Measurements from ENCODE around the gene GALNT6.
"Not testable (repeated sequence)": the region's sequence is repeated elsewhere in the genome, so short reads cannot be mapped to it uniquely, and the experiment has no call there.

Gene GALNT6

GRCh38 chr12:51321882-51322281 is 69.3 kb downstream of the GALNT6 start:
- Histone ChIP-seq H3K4me3 (ENCODE audit: low read depth, low read length) (no peak overlapping the region), H3K27me3 (ENCODE audit: control insufficient read depth, insufficient read depth, low read length) (no peaks in the 10 kb centered on the region), H3K9ac (ENCODE audit: low read depth, low read length) (no peak overlapping the region), H3K9me3 (ENCODE audit: control insufficient read depth, insufficient read depth, low read length) (no peaks in the 10 kb centered on the region), H3K27ac (ENCODE audit: low read depth, low read length) (peak overlapping the region; percentile 90), H3K4me1 (ENCODE audit: control insufficient read depth, insufficient read depth, low read length) (peaks cover 29% of the 10 kb centered on the region), H3K36me3 (ENCODE audit: control insufficient read depth, insufficient read depth, low read length) (no peaks in the 10 kb centered on the region)

GRCh38 chr12:51320695-51321320 is 70.4 kb downstream of the GALNT6 start:
- Histone ChIP-seq H3K9me3 (ENCODE audit: control insufficient read depth, insufficient read depth, low read length) (no peaks in the 10 kb centered on the region), H3K27me3 (ENCODE audit: control insufficient read depth, insufficient read depth, low read length) (no peaks in the 10 kb centered on the region), H3K9ac (ENCODE audit: low read depth, low read length) (peak overlapping the region; percentile 59), H3K36me3 (ENCODE audit: control insufficient read depth, insufficient read depth, low read length) (no peaks in the 10 kb centered on the region), H3K4me3 (ENCODE audit: low read depth, low read length) (no peak overlapping the region; the same call in 1 of the 2 replicates), H3K27ac (ENCODE audit: low read depth, low read length) (peak overlapping the region; percentile 90), H3K4me1 (ENCODE audit: control insufficient read depth, insufficient read depth, low read length) (peaks cover 29% of the 10 kb centered on the region)

GRCh38 chr12:51320311-51320694 is 70.9 kb downstream of the GALNT6 start:
- Histone ChIP-seq H3K27me3 (ENCODE audit: control insufficient read depth, insufficient read depth, low read length) (no peaks in the 10 kb centered on the region), H3K27ac (ENCODE audit: low read depth, low read length) (peak overlapping the region; percentile 90), H3K4me1 (ENCODE audit: control insufficient read depth, insufficient read depth, low read length) (peaks cover 29% of the 10 kb centered on the region), H3K36me3 (ENCODE audit: control insufficient read depth, insufficient read depth, low read length) (no peaks in the 10 kb centered on the region), H3K9me3 (ENCODE audit: control insufficient read depth, insufficient read depth, low read length) (no peaks in the 10 kb centered on the region), H3K9ac (ENCODE audit: low read depth, low read length) (peak overlapping the region; percentile 59; the same call in 1 of the 2 replicates), H3K4me3 (ENCODE audit: low read depth, low read length) (no peak overlapping the region; the same call in 1 of the 2 replicates)

DNA sequence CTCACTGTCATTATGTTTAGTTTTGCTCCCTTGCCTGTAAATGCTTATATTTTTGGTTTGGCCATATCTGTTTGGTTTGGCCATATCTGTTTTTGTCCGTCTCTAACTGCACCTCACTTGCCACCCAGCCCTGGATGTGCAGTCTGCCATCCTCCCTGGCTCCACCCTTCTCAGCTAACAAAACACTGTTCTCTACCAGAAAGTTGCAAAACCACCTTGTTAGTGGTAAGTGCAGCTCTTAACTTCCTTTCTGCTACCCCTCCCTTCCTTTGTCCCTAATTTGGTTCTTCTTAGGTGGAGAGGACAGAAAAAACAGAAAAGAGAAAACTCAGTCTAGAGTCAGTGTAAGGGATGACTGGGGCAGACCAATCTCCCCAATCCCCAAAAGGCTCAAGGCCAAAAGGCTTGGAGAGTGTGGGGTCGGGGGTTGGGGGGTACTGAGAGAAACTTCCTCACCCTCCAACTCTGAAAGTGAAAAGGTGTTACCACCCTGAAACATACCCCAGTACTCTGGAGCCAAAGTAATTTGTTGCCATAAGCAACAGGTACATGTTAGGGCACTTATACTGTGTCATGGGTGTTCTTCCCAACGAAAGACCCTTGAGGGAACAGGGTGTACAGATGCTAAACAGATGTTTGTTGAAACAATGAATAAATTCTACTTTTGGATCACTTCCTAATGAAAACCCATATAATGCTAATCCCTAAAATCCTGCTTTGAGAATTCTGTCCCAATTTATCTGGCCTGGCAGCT is 72.2 kb downstream of the GALNT6 start:
- H3K9me3 ChIP-seq (ENCODE audit: control insufficient read depth, insufficient read depth, low read length), result no peaks in the 10 kb centered on the region
- H3K4me1 ChIP-seq (ENCODE audit: control insufficient read depth, insufficient read depth, low read length), result peaks cover 29% of the 10 kb centered on the region
- peak overlapping the region; percentile 27 for H3K27ac ChIP-seq (ENCODE audit: low read depth, low read length)
- no peak overlapping the region for H3K9ac ChIP-seq (ENCODE audit: low read depth, low read length)
- no peak overlapping the region for H3K4me3 ChIP-seq (ENCODE audit: low read depth, low read length)
- no peaks in the 10 kb centered on the region for H3K36me3 ChIP-seq (ENCODE audit: control insufficient read depth, insufficient read depth, low read length)
- H3K27me3 ChIP-seq (ENCODE audit: control insufficient read depth, insufficient read depth, low read length), result no peaks in the 10 kb centered on the region

GRCh38 chr12:51318057-51318806 is 73.0 kb downstream of the GALNT6 start:
- H3K9me3 ChIP-seq (ENCODE audit: control insufficient read depth, insufficient read depth, low read length); H3K36me3 ChIP-seq (ENCODE audit: control insufficient read depth, insufficient read depth, low read length); H3K9ac ChIP-seq (ENCODE audit: low read depth, low read length); H3K27me3 ChIP-seq (ENCODE audit: control insufficient read depth, insufficient read depth, low read length); H3K4me3 ChIP-seq (ENCODE audit: low read depth, low read length); H3K27ac ChIP-seq (ENCODE audit: low read depth, low read length): not testable (repeated sequence)
- H3K4me1 ChIP-seq (ENCODE audit: control insufficient read depth, insufficient read depth, low read length), result peaks cover 29% of the 10 kb centered on the region

DNA sequence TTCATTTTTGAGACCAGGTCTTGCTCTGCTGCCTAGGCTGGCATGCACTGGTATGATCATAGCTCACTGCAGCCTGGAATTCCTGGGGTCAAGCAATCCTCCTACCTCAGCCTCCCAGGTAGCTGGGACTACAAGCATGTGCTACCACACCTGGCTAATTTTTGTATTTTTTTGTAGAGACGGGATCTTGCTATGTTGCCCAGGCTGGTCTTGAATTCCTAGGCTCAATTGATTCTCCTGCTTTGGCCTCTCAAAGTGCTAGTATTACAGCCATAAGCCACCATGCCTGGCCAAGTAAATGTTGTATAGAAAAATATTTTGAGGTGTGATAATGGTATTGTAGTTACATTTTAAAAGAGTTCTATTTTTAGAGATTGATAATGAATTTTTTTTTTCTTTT is 79.8 kb downstream of the GALNT6 start:
- H3K4me3 ChIP-seq (ENCODE audit: low read depth, low read length), result no peak overlapping the region

DNA sequence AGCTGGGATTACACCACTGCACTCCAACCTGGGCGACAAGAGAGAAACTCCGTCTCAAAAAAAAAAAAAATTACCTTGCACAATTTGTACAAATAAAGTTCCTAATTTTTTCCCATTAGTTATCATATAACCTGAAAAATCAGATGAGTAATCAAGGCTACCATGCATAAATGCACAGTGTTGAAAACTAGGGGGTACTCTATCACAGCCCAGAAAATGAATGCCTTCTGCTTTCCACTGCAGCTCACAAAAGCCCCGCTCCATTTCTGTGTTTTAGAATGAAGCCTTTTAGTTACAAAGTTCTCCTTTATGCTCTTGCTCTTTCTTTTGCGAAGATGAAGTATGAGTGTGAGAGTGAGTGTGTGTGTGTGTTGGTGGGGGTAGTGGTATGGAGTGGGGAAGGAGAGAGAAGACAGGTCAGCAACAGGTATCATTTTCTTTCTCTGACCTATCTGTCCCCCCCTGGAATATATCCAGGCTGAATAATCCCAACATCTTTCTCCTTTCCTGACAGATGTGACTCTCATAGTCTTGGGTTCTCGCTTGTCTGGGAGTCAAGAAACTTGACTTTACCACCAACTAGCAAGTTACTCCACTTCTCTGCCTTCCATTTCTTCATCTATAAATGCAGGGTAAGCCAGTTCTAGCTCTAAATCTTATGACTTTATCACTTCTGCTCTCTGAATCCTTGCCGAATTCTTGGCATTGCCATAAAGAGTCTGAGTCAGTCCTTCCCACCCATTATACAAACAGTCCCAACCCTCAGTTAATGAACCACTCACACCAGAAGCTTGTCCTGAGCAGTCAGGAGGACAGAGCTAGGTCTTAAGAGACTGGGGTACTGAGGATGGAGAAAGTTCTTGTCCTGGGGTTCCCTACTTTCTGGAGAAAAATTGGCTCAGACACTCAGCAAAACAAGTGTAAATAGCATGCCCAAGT is 83.3 kb downstream of the GALNT6 start:
- no peak overlapping the region for H3K27ac ChIP-seq (ENCODE audit: low read depth, low read length)
- H3K4me3 ChIP-seq (ENCODE audit: low read depth, low read length), result no peak overlapping the region
- no peaks in the 10 kb centered on the region for H3K4me1 ChIP-seq (ENCODE audit: control insufficient read depth, insufficient read depth, low read length)
- H3K36me3 ChIP-seq (ENCODE audit: control insufficient read depth, insufficient read depth, low read length), result no peaks in the 10 kb centered on the region
- no peaks in the 10 kb centered on the region for H3K27me3 ChIP-seq (ENCODE audit: control insufficient read depth, insufficient read depth, low read length)
- no peak overlapping the region for H3K9ac ChIP-seq (ENCODE audit: low read depth, low read length)
- no peaks in the 10 kb centered on the region for H3K9me3 ChIP-seq (ENCODE audit: control insufficient read depth, insufficient read depth, low read length)

More for the DNA sequence above, 79.8 kb downstream of the GALNT6 start:
- Histone ChIP-seq H3K27ac (ENCODE audit: low read depth, low read length) (no peak overlapping the region), H3K27me3 (ENCODE audit: control insufficient read depth, insufficient read depth, low read length) (no peaks in the 10 kb centered on the region), H3K9ac (ENCODE audit: low read depth, low read length) (no peak overlapping the region), H3K9me3 (ENCODE audit: control insufficient read depth, insufficient read depth, low read length) (no peaks in the 10 kb centered on the region), H3K4me1 (ENCODE audit: control insufficient read depth, insufficient read depth, low read length) (no peaks in the 10 kb centered on the region), H3K36me3 (ENCODE audit: control insufficient read depth, insufficient read depth, low read length) (no peaks in the 10 kb centered on the region)

- H3K36me3 ChIP-seq (ENCODE audit: control insufficient read depth, insufficient read depth, low read length), result no peaks in the 10 kb centered on the region
Observed at GRCh38 chr12:51306507-51306906, 84.7 kb downstream of the GALNT6 start.

More at GRCh38 chr12:51306507-51306906, 84.7 kb downstream of the GALNT6 start:
- H3K4me1 ChIP-seq (ENCODE audit: control insufficient read depth, insufficient read depth, low read length), result no peaks in the 10 kb centered on the region
- H3K9me3 ChIP-seq (ENCODE audit: control insufficient read depth, insufficient read depth, low read length), result no peaks in the 10 kb centered on the region
- H3K9ac ChIP-seq (ENCODE audit: low read depth, low read length), result no peak overlapping the region
- no peak overlapping the region for H3K27ac ChIP-seq (ENCODE audit: low read depth, low read length)
- no peaks in the 10 kb centered on the region for H3K27me3 ChIP-seq (ENCODE audit: control insufficient read depth, insufficient read depth, low read length)
- H3K4me3 ChIP-seq (ENCODE audit: low read depth, low read length), result no peak overlapping the region
